GM10847 (cell line): ENCODE results near the gene SLC6A13.

ENCODE experiments used
- POLR2A ChIP-seq: IDR thresholded peaks from 2 replicates; pipeline ENCODE4 v1.6.1; 2011; ENCODE audit not compliant: insufficient read length; ENCODE audit errors: extremely low read depth

SLC6A13 gene

DNA sequence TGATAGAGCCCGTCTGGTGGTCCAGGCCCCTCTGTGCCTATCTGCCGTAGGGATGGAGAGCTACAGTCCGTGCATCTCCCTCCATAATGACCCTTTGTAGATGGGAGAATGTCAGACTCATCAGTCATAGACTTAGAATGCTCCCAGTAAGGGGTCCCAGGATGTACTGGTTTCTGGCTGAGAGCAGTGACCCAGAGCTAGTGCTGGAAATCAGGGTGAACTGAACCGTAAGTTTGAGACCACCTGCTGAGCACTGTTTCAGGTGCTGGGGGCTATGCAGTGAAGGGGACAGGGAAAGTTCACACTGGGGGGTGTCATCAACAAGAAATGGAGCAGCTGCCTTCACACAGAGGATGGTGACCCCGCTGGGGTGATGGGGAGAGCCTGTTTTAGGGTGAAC, 82.8 kb downstream of the SLC6A13 start:
- TF ChIP-seq POLR2A = no peak

DNA sequence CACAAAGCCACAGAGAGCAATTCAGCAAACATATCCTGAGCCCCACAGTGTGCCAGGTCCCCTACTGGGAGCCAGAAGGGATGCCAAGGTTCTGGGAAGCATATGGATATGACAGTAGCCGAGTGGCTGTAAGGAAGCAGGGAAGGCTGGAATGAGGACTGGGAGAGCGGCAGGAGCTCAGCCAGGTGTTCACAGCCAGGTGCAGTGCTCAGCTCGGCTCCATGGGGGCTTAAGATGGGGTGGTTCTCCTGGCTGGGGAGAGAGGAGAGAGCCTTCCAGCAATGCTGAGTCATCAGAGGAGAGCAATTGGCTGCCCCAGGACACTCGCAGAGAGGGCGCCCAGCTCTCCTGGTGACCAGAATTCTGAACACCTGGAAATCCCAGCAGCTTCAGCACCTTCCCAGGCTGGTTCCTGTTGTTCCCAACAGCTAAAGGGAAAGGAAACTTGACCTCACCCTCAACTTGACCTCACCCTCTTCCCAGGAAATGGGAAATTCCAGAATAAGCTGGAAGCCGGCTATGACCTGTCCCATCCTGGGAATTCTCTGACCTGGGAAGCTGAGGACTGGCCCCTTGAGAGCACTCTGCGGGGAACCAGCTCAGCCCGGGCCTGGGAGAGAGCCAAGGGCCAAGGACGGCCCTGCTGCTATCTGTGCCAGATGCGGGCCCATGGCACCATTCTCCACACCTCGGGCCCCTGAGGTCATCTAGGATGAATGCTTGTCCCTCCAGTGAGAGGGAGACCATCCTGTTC, 83.3 kb downstream of the SLC6A13 start:
- TF ChIP-seq POLR2A = no peak

DNA sequence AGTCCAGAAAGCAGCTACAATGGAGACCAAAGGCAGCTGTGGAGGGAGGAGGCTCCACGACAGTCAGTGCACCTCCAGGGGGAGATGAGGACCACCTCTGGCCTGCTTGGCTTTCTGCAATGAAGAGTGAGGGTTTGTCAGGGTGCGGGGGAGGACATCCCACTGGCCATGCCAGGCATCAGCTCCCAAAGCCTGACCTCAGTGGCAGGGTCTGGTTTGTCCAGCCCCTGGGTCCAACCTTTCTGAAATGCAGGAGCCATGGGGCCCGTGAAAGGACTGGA, 83.9 kb downstream of the SLC6A13 start:
- no peak for TF ChIP-seq POLR2A

DNA sequence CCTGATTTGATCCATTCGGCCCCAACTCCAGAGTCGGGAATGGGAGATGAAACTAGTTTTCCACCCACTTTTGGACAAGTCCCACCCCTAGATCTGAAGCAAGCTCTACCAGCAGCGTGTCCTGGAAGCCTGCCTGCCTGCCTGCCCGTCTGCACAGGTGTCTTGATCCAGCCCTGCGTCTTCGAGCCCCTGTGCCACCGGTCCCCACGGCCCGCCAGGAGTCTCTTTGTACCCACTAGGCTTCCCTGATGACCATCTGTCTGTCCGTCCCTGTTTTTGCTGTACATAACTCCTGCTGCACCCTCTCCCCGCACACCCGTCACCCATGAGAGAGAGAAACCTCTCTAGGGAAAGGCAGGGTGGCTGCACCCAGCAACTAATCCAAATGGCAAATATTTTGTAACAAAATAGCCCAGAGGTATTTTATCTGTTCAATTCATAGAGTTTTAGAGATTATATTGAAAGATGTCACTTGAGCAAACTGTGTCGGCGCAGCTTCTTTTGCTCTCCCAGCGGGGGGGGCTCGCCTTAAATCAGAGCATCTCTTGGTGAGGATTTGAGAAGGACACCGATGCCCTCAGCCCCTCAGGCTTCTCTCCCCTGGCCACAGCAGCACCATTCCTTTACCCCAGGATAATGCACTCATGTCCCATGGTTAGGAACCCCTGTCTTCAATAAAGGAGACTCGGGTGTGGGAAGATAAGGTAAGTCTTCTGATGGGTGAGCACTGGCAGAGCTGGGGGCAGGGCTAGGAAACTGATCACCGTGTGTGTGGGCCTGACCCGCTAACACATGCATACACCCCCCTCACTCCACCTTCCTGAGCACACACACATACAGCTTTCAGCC, 84.4 kb downstream of the SLC6A13 start:
- TF ChIP-seq POLR2A = no peak

DNA sequence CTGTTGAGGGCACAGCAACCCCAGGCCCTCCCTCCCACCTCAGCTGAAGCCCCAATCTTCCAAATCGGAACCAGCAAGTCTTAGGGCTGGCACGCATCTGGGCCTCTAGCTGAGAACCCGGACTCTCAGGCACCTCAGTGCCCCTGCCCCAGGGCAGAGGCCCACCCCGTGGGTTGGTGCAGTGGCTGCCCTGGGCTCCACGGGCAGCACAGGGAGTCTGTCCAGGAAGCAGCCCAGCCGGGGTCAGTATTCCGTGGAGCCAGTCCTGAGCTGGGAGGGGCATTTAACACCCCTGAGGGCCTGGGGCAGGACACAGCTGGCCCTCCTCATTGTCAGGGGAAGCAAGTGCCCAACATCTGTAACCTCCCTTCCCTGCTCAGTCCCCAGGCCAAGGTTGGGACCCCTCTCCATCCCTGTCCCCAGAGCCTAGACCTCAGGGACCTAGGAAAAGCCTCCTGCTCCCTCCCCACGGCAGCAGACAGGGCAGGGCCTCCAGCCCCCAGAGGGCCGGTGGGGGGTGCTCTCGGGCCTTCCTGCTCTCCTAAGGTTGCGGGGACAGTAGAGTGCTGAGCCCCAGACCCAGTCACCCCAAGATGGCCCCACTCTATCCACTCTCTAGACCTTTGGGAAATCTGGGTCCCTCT, 85.2 kb downstream of the SLC6A13 start:
- no peak for TF ChIP-seq POLR2A

DNA sequence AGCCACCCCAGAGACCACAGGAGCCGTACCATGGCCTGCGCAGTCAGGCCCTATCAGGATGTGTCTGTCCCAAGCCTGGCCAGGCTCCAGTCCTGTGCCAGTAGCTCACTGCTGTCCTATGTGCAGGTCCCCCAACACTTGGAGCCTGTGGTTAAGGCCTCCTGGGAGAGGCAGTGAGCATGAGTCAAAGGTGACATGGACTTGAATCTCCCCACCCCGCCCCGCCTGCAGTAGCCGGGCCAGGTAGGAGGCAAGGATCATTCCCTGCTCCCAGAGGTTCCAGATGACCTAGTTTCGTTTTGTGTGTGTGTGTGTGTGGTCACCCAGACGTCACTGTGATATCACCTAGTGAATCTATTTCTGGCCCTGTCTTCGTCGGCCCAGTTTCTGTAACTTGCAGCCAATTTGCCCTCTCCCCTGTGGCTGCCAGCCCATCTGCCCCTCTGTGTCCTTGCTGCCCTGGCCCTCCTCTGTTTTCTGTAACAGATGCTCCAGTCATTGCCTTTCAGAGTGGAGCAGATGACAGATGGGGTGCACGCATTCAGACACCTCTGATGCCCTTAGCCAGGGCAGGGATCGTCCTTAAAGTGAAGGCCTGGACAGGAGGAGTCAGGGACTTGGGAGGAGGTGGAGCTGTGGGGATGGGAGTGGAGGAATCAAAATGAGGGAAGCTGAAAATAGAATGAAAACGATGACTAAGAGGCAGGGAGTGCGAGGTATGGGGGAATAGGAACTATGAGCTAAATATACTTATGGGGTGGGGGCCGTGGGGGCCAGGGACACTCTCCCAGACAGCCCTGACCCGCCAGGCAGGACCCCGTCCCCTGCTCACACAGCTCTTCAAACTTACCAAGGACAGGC, 86.1 kb downstream of the SLC6A13 start:
- no peak for TF ChIP-seq POLR2A

DNA sequence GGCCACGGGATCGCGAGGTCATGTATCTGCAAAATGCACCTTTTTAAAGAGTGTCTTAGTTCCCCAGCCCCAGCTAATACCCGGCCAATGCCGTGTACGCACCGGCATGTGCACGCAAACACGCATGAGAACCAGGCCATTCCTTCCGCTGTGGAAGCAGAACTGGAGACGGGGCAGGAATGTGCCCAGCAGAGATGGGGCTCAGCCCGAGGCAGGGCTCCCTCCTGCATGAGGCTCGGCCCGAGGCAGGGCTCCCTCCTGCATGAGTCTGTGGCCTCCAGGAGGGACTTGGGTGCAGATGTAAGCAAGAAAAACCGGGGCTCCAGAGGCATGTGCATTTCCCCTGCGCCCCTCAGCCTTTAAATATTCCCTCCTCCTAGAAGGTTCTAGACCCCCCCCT, 86.9 kb downstream of the SLC6A13 start:
- no peak for TF ChIP-seq POLR2A

DNA sequence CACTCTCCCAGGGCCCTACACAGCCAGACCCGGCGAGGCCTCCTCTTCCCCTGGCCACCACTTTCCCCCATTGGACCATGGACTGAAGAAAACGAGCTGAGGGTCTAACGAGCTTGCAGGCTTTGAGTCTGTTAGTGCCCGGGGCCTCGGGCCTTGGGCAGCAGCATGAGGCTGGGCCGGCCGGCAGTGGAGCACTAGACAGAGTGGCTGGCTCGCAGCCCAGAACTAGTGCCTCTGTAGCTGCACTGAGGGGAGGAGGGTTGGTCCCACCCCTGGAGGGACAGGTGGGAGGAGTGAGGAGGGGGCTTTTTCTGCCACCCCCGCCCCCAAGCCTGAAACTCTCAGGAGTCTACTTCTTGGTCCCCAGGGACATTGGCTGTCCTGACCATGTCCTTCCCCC, 87.4 kb downstream of the SLC6A13 start:
- TF ChIP-seq POLR2A = no peak

DNA sequence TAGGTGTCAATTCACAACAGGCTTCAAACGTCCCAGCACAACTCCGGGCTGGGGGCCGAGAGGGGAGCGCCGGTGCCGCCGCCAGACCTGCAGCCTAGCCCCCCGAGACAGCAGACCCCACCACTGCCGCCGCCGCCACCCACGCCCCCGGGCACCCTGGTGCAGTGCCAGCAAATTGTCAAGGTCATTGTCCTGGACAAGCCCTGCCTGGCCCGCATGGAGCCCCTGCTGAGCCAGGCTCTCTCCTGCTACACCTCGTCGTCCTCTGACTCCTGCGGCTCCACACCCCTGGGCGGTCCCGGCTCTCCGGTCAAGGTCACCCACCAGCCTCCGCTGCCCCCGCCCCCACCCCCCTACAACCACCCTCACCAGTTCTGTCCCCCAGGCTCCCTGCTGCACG, 88.0 kb downstream of the SLC6A13 start:
- no peak for TF ChIP-seq POLR2A

DNA sequence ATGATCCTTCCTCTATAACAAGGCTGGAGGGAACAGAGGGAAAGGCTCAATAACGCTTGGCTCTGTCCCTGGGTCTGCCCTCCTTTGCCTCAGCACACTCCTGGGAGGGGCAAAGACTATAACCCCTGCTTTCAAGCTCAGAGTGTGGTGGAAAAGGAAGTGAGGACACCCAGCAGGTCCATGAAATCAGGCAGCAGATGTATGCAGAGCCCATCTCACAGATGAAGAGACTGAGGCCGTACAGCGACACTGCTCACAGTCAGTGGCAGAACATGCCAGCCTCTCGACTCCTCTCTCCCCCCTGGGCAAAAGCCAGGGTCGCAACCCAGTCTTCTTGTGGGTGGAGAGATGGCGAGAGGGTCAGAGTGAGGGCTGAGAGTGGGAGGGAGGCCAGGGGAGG, 88.5 kb downstream of the SLC6A13 start:
- TF ChIP-seq POLR2A = no peak

DNA sequence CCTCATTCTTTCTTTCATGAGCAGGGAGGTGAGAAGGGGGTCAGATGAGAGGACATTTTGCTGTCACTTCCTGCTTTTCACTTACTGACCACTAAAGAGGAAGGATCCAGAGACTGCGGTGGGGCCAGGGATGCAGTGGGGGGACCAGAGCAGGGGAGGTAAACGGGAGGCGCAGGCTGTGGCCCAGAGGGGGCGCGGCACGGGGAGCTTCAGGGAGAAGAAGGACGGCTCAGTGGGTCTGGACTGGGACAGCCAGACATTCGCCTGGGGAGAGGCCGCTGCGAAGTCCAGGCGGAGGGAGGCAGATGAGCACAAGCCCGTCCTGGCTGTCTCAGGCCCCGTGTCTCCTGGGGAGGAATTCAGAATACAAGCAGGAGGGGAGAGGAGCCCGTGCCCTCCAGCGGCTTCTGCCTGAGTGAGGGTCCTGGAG, 89.9 kb downstream of the SLC6A13 start:
- no peak for TF ChIP-seq POLR2A

DNA sequence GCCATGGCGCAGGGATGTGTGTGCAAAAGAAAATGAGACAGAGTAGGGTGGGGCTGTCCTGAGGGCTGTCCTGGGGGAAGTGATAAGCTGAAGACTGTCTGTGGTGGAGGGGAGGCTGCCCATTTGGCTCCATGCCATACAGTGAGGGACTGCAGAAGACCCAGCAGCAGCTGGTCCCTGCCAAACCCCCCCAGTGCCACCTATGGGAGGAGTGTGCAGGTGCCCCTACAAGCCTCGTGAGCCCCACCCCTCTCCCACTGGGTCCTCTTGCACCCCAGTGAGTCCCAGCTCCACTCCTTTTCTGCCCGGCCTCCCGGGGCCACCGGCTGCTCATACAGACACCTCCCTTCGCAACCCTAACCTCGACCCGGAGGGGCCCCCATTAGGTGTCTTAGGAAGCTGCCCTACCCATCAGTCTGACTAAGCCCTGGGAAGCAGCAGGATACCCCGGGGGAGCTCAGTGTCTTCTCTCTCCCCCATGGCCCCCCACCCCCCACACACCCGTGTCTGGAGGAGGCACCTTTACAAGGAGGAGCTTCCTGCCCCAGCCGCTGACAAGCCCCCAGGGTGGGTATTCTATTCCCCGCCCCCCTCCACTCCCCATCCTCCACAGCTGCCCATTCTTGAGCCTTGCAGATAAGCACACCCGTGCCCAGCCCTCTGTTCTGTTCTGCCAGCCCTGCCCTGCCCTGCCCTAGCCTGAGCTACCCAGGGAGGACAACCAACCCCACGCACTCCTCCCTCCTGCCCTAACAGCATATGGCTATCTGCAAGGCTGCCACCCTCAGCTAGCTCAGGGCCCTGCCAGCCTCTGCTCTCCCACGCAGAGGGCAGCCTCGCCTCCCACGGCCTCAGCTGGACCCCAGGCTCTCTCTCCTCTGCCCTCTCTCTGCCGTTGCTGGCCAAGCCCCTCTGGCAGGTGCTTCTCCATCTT, 90.6 kb downstream of the SLC6A13 start:
- TF ChIP-seq POLR2A = no peak

DNA sequence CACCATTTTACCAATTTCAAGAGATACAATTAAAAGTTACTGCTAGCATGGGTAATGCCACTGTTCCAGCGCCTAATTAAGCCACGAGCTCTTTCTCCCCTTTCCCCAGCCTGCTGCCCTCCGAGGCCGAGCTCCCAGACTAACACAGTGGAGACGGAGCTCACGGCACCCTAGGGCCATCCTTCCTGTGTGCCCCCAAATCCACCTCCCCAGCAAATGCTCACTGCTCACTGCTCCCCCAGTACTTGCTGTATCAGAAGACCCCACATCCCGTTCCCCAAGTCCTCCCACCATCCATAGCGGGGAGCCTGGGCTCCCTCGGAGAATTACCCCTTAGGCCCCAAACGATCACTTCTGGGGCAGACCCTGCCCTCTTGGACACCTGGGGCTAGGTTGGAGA, 91.4 kb downstream of the SLC6A13 start:
- no peak for TF ChIP-seq POLR2A
